GM15510 (cell line): ENCODE results near the gene FES.

Experiments
- POLR2A ChIP-seq: IDR thresholded peaks from 3 replicates; pipeline ENCODE4 v1.6.1; 2011; ENCODE audit warnings: borderline replicate concordance; ENCODE audit not compliant: insufficient read length; ENCODE audit errors: extremely low read depth

The FES gene

DNA sequence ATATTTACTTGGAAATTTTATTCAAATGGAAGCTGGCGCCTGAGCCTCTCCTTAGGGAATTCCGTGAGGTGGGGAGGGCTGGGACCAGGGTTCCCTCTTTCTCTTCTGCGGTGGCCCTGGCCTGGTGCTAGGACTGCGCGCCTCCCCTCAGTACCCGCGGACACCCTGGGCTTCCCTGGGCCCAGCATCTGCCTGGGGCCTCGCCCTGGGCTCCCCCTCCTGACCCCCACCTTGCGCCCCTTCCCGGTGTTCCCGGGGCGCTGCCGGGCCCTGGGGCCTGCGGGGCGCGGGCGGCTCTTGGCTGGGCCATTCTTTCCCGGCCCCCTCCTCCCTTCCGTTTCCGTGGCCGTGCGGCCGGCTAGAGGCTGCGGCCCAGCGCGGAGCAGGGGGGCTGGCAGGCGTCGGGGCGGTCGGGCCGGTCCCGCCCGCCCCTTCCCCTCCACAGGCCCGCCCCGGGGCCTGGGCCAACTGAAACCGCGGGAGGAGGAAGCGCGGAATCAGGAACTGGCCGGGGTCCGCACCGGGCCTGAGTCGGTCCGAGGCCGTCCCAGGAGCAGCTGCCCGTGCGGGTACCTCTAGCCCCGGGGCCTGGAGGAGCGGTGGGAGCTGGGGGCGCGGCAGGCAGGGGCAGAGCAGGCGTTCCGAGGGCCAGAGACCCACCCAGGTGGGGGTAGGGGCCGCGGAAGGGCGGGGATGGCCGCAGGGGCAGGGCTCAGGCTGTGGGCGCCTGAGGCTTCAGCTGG, at the start of gene FES:
FES (plus strand) TSS at position 529 of the 743 bp plus-strand sequence. CDS start 542 bp downstream, outside the sequence.
- TF ChIP-seq POLR2A = peak; percentile 52

DNA sequence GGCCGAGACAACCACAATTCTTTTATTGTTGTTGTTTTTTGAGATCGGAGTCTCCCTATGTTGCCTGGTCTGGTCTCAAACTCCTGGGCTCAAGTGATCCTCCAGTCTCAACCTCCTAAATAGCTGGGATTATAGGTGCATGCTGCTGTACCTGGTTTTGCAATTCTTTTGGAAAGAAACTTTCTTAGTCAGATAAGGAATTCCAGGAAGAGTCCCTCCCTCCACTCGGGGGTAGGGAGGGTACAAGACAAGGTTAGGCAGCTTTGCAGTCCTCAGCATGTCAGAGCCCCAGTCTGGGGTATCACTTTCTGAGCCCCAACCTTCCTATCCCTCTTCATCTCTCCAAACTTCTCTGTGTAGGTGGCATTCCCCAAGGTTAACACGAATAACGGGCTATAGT, 49.7 kb upstream of the FES start:
- TF ChIP-seq POLR2A = no peak

DNA sequence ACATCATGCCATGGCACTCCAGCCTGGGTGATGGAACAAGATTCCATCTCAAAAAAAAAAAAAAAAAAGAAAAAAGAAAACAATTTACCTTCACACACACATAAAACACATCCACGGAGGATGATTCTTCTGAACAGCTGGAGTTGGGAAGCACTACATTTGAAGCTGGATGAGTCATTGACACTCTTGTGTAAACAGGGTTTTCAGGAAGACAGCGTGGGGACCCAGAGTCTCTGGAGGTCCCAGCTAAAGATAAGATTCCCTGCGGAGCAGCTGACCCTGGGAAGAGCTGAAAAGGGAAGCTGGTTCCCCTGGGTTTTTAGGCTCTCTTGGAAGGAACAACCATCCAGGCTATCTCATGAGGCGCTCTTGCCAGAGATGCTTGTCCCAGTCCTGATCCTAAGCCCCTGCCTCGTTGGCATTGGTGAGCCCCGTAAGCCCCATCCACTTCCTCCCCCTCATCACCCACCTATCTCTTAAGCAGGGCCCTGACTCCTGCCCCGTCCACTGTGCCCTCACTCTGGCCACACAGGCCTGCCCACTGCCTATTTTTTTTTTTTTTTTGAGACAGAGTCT, 47.9 kb upstream of the FES start:
- no peak for TF ChIP-seq POLR2A

DNA sequence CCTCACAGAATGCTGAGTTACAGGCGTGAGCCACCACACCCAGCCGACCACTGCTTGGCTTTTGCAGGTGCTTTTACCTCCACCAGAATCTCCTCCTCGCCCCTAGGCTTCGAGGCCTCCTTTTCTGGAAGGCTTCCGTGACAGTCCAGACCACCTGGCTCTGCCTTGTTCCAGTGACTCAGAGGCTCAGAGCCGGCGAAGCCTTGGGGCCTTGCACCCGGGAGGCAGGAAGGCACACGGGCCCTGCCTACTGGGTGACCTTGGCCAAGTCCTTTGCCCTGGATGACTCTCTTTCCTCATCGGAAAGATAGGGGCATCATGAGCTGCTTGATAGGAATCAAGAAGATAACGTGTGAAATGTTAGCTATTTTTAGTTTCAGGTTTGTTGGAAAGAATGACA, 47.2 kb upstream of the FES start:
- no peak for TF ChIP-seq POLR2A

DNA sequence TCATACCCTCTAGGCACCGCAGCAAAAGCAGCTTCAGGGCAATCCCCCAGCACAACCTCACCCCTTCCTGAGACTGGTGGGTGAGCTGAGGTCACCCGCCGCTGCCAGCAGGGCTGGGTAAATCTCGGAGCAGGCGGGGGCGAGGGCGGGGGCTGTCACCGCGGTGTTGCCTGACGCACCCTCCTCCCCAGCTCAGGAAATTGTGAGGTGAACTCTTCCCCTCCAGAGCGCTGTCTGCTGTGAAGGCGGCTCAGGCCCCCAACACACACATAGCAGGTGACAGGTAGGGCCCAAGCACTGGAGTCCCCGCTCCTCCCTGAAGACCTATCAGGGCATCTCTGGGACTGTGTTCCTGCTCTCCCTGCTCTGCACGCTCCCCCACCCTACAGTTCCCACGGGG, 46.2 kb upstream of the FES start:
- no peak for TF ChIP-seq POLR2A

DNA sequence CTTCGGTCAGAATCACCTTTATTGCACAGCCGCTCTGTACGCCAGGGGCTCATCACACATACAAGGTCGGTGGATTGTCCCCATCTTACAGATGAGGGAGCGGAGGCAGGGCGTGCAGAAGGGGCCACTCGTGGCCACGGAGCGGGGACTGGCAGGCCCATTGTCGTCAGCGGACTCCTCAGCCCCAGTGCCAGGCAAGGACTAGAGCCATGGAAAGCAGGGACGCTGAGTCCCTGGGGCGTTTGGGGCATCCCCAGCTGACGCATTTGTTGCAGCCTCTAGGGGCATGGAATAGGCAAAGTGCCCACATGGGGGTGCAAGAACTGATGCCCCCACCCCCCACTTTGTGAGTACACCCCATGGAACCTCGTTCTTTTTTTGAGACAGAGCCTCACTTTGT, 45.8 kb upstream of the FES start:
- no peak for TF ChIP-seq POLR2A

DNA sequence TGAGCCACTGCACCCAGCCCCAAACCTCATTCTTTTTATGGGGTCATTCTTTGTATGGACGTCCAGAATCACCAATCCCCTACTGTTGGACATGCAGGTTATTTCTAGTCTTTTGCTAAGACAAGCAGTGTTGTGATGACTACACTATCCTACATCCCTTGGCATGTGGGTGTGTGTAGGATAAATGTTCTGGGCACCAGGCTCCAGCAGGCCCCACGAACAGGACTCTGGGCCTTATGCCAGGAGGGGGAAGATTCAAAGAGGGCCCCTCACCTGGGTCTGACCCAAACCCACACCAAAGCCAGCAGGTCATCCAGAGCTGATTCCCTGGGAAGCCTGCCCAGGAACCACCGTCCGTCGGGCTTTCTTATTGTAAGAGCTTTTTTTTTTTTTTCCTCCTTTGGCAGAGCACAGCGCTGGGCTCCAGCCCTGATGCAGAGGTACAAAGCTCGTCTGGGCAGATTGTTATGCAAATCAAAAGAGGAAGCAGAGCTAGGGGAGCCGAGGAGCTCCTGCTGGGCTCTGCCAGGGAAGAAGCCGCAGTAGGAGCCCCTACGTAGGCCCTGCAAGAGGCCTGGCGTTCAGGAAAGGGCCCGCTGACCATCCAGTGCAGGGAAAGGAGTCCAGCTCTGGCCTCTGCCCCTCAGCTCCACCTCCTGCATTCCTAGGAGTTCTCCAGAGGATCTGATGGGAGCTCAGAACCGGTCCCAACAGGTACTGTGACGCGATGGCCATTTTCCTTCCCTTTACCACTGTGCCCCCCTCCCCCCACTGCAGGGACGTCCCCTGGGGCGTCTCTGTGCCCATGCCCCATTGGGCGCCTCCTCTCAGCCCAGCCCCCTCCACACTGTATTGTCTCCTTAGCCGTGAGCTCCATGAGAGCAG, 44.9 kb upstream of the FES start:
- peak; percentile 35 for TF ChIP-seq POLR2A

DNA sequence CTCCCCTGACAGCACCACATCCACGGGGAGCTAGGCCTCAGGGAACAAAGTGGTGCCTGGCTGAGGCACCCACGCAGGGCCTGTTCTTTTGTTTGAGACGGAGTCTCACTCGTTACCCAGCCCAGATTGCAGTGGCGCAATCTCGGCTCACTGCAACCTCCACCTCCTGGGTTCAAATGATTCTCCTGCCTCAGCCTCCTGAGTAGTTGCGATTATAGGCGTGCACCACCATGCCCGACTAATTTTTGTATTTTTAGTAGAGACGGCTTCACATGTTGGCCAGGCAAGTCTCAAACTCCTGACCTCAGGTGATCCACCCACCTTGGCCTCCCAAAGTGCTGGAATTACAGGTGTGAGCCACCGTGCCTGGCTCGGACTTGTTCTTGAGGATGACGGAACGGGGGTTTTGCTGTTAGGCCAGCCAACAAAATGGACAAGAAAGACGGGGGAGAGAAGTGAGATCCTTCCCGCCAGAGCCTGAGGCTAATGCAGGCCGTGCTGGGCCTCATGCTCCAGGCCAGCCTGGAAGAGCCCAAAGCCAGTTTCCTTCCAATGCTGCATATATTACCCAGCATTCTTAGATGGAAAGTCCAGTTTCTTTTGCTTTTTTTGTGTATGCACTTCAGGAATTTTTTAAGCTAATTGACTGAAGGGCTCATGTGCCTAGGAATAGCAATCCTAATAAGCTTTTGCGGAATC, 44.0 kb upstream of the FES start:
- no peak for TF ChIP-seq POLR2A

DNA sequence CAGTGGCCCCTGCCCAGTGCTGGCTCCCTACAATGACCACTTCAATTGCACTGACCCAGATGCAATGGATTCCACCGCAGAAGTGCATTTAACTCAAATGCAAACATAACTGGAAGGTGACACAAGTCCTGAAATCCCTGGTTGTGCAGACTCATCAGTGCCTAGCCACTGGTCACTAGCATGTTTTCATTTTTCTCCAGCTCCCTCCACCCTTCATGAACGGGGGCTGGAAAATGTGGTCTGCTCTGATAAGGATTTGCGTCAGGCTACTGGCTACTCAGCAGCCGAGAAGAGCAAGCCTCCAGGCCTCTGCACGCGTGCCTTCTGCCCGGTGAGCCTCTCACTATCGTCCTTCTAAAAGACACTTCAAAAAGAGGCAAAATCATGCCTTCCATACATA, 43.4 kb upstream of the FES start:
- TF ChIP-seq POLR2A = no peak

DNA sequence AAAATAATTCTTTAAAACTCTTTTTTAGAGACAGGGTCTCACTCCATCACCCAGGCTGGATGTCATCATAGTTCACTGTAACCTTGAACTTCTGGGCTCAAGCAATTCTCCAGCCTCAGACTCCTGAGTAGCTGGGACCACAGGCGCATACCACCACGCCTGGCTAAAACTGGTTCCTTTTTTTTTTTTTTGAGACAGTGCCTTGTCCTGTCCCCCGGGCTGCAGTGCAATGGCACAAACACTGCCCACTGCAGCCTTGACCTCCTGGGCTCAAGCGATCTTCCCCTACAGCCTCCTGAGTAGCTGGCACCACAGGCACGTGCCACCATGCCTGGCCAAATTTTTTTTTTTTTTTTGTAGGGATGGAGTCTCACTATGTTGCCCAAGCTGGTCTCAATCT, 39.6 kb upstream of the FES start:
- no peak for TF ChIP-seq POLR2A

DNA sequence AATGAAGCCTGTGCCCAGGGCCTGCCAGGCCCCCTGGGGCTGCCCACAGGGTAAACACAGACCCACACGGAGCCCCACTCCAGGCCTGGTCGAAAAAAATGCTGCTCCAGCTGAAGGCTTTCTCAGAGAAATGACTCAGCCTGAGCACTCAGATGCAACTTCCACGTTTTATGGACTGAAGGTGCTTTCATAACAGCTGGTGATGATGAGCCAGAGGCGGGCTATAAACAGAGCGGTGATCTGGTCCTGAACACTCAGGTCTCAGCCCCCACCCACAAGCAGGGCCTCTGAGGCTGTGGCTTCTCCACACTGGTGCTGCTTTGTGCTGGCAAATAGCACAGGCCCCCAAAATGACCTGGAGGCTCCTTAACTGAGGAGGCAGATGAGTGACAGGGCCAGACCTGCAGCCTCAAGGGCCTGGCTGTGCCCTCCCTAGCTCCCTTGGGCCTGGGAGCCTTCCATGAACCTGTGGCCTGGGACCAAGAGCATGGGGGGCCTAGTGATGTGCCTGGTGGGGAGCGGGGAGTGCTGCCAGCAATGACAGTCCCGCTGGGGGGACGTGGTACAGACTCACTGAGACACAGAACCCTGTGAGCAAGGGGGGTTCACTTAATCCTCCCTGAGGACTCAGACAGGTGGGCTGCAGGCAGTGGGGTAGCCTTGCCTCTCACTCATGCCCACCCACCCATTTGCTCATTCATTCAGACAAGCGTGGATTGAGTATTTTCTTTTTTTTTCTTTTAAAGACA, 38.9 kb upstream of the FES start:
- TF ChIP-seq POLR2A = no peak

DNA sequence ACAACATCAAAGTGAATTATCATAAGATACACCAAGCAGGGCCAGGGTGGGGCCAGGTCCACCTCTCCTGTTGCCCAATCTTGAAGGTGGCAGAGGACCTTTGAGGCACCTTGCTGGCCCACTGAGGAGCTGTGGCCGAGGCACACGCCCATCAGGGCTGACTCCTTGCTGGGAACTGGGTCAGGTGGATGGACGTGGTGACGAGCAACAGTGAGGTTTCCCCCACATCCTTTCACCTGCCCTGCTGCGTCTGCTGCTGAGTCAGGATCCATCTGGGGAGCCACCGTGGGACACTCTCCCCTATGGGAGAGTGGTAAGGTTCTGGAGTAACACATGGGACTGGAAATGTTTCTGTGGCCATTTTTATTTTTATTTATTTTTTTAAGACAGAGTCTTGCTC, 33.2 kb upstream of the FES start:
- no peak for TF ChIP-seq POLR2A

DNA sequence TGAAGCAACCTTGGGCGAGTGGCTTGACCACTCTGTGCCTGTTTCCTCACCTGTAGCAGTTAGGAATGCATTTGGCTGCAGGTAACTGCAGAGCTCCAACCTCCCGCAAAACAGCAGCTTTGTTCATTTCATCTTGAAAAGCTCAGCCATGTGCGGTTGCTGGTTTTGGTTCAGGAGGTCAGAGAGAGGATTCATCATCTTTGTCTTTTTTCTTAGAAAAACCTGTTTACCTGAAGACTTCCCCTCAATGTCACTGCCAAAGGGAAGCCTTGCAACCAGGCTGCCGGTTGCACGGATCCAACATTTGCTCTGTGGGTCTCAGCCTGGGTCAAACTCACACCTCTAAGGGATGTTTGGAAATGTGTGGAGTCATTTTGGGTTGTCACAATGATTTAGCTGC, 32.4 kb upstream of the FES start:
- no peak for TF ChIP-seq POLR2A

DNA sequence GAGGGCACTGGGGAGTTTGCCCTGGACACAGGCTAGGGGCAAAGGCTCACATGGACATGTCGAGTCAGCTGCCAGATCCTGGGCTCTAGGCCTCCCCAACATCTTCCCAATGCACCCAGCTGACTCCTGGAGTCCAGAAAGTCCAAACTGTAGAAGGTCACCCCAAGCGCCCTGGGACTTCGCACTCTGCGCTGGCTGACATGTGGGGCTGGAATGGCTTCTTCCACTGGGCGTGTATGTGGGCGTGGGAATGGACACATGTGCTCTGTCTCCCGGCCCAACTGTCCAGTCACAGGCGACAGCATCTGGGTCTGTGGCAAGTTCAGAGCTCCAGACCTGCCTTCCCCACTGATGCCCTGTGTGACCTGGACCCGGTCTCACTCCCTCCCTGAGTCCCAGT, 29.2 kb upstream of the FES start:
- no peak for TF ChIP-seq POLR2A
